Epithelial cell of proximal tubule (primary cell): ENCODE results near the gene CBL. TPM values are rescaled to one million over a fixed set of nuclear protein-coding genes. Genes with fewer than 3 reads are reported as not detected.
A peak's percentile ranks its signal among the peaks of the same experiment; 100 is the strongest.

Experiments
- DNase-seq: peaks from one replicate; pipeline ENCODE4 v3.0.0-alpha.2; 2011; ENCODE audit warnings: low read depth
- H3K4me3 ChIP-seq: 2 replicates; pipeline ENCODE4 v1.5.1; 2011; ENCODE audit warnings: low read depth, mild to moderate bottlenecking, low read length
- total RNA-seq: library from RNA; depleted of rRNA; stranded (reverse); fragments of >200 nt; gene quantifications from 2 replicates; pipeline ENCODE4 v1.2.3, GENCODE V29; 2015
- TF ChIP-seq, protein P1 (sequence below): conservative IDR thresholded peaks from 2 replicates; pipeline ENCODE4 v1.5.1; 2012; ENCODE audit warnings: low read depth, mild to moderate bottlenecking, low read length

Gene CBL
- total RNA-seq, result 11.2 and 17.4 TPM in 2 replicates

GRCh38 chr11:119205574-119206510 lies at the start of gene CBL:
TSS of gene CBL (plus strand) at chr11:119206339. CDS start at chr11:119206418, 79 bp downstream.
- DNase-seq, result no peak
- TF ChIP-seq, protein P1, sequence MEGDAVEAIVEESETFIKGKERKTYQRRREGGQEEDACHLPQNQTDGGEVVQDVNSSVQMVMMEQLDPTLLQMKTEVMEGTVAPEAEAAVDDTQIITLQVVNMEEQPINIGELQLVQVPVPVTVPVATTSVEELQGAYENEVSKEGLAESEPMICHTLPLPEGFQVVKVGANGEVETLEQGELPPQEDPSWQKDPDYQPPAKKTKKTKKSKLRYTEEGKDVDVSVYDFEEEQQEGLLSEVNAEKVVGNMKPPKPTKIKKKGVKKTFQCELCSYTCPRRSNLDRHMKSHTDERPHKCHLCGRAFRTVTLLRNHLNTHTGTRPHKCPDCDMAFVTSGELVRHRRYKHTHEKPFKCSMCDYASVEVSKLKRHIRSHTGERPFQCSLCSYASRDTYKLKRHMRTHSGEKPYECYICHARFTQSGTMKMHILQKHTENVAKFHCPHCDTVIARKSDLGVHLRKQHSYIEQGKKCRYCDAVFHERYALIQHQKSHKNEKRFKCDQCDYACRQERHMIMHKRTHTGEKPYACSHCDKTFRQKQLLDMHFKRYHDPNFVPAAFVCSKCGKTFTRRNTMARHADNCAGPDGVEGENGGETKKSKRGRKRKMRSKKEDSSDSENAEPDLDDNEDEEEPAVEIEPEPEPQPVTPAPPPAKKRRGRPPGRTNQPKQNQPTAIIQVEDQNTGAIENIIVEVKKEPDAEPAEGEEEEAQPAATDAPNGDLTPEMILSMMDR, result peak; percentile 75
- peak within 1 kb of the TSS; percentile 96 for H3K4me3 ChIP-seq

- H3K4me3 ChIP-seq, result no peak overlapping the region
- TF ChIP-seq, protein P1, result no peak
- DNase-seq, result no peak
These were observed 49.6 kb upstream of the CBL start for GRCh38 chr11:119156496-119156895.

- TF ChIP-seq, protein P1, result no peak
- no peak for DNase-seq
These were observed 49.1 kb upstream of the CBL start for GRCh38 chr11:119157063-119157462.

GRCh38 chr11:119158467-119158866 lies 47.7 kb upstream of the CBL start:
- no peak overlapping the region for H3K4me3 ChIP-seq
- DNase-seq, result no peak
- TF ChIP-seq, protein P1, result no peak

More at GRCh38 chr11:119157063-119157462, 49.1 kb upstream of the CBL start:
- no peak overlapping the region for H3K4me3 ChIP-seq

DNA sequence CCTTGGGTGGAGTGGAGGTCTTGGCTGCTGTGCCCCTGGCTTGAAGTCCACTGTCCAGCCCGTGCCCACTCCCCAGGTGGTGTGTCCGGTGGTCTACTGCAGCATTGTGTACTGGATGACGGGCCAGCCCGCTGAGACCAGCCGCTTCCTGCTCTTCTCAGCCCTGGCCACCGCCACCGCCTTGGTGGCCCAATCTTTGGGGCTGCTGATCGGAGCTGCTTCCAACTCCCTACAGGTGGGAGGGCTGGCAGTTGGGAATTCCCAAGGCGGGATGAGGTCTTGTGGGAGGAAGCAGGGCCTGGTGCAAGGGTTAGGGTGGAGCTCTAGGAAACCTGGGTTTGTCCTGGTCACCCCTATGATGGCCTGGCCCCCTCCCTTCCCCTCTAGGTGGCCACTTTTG lies 46.0 kb upstream of the CBL start:
- DNase-seq, result no peak
- no peak overlapping the region for H3K4me3 ChIP-seq
- TF ChIP-seq, protein P1, result no peak

DNA sequence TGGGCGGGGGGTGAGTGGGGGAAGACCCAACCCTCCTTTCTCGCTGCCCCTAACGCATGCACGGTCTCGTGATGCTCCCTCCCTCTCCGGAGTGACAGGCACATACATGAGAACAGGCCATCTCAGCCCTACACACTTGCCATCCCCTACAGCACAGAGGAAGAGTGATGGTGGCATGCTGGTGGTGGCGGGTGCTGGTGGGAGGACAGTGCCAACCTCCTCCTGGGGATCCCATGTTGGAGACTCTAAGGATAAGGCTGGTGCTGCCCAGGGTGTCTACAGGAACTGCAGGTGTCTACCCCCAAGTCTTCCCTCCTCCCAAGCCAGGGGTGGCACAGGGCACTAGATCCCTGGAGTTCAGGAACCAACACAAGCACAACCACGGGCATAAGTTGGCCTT lies 44.3 kb upstream of the CBL start:
- DNase-seq, result no peak
- TF ChIP-seq, protein P1, result no peak
- H3K4me3 ChIP-seq, result no peak overlapping the region
